Keratinocyte (primary cell): Measurements from ENCODE around the gene MGAT4A. TPM values are rescaled to one million over a fixed set of nuclear protein-coding genes. Genes with fewer than 3 reads are reported as not detected.

Source experiments
- DNase-seq: peaks from one replicate; pipeline ENCODE4 v3.0.0-alpha.2; 2011; ENCODE audit warnings: low read depth, missing footprints, low spot score
- FAIRE-seq: peaks from 2 replicates; lab custom pipeline; 2011; peaks lifted over from hg19 to GRCh38; lab: Jason Lieb, UNC
- H2AFZ ChIP-seq: 2 replicates; pipeline ENCODE4 v1.6.0; 2012; ENCODE audit warnings: low read length, control low read depth, inconsistent platforms; ENCODE audit not compliant: control insufficient read depth
- H3K27ac ChIP-seq: 2 replicates; pipeline ENCODE4 v1.5.1; 2011; ENCODE audit warnings: low read length; ENCODE audit not compliant: control insufficient read depth, insufficient read depth
- H3K27me3 ChIP-seq: 3 replicates; pipeline ENCODE4 v1.6.0; 2011; ENCODE audit warnings: low read length; ENCODE audit not compliant: control insufficient read depth, insufficient read depth; ENCODE audit errors: extremely low read depth
- H3K36me3 ChIP-seq, 2 experiments: 2 replicates in 1 of 2; 3 replicates in 1 of 2; pipeline ENCODE4 v1.5.1; 2011; ENCODE audit warnings: low read length in 2 of 2, mild to moderate bottlenecking in 1 of 2; ENCODE audit not compliant: control insufficient read depth in 2 of 2, insufficient read depth in 2 of 2; ENCODE audit errors: extremely low read depth in 1 of 2
- H3K4me1 ChIP-seq: 3 replicates; pipeline ENCODE4 v1.5.1; 2011; ENCODE audit warnings: low read length; ENCODE audit not compliant: control insufficient read depth, insufficient read depth; ENCODE audit errors: extremely low read depth
- H3K4me2 ChIP-seq: 3 replicates; pipeline ENCODE4 v1.6.0; 2011; ENCODE audit warnings: low read depth, low read length; ENCODE audit not compliant: control insufficient read depth, insufficient read depth; ENCODE audit errors: extremely low read depth
- H3K4me3 ChIP-seq, 3 experiments: fragments of 200-600 bp in 1 of 3; sonication (generic) in 1 of 3; 2 replicates in 2 of 3; 3 replicates in 1 of 3; pipeline ENCODE4 v1.5.1; 2011 to 2016; ENCODE audit warnings: low read length in 3 of 3, mild to moderate bottlenecking in 3 of 3, control low read depth in 2 of 3, inconsistent platforms in 1 of 3, low read depth in 1 of 3, mixed read lengths in 1 of 3, mixed run types in 1 of 3, moderate library complexity in 1 of 3; ENCODE audit not compliant: control insufficient read depth in 2 of 3, insufficient read depth in 2 of 3; ENCODE audit errors: extremely low read depth in 1 of 3
- H3K79me2 ChIP-seq: 2 replicates; pipeline ENCODE4 v1.6.0; 2012; ENCODE audit warnings: low read length; ENCODE audit not compliant: control insufficient read depth, insufficient read depth
- H3K9ac ChIP-seq: 3 replicates; pipeline ENCODE4 v1.6.0; 2011; ENCODE audit warnings: low read length; ENCODE audit not compliant: control insufficient read depth, insufficient read depth; ENCODE audit errors: extremely low read depth
- H3K9me1 ChIP-seq: 3 replicates; pipeline ENCODE4 v1.6.0; 2011; ENCODE audit warnings: low read length; ENCODE audit not compliant: control insufficient read depth, insufficient read depth; ENCODE audit errors: extremely low read depth
- H3K9me3 ChIP-seq: 2 replicates; pipeline ENCODE4 v1.5.1; 2012; ENCODE audit warnings: low read depth, low read length; ENCODE audit not compliant: control insufficient read depth
- H4K20me1 ChIP-seq: 3 replicates; pipeline ENCODE4 v1.6.0; 2011; ENCODE audit warnings: low read length; ENCODE audit not compliant: control insufficient read depth, insufficient read depth; ENCODE audit errors: extremely low read depth
- CTCF ChIP-seq, 3 experiments: IDR thresholded peaks in 1 of 3; conservative IDR thresholded peaks in 1 of 3; optimal IDR thresholded peaks in 1 of 3; 2 replicates in 2 of 3; 3 replicates in 1 of 3; pipeline versions ENCODE3 to v1.5.1; 2011; ENCODE audit warnings: low read length in 3 of 3, mild to moderate bottlenecking in 3 of 3, moderate library complexity in 2 of 3, control low read depth in 1 of 3, inconsistent platforms in 1 of 3; ENCODE audit not compliant: insufficient read depth in 2 of 3; ENCODE audit errors: extremely low read depth in 1 of 3
- EZH2 ChIP-seq: IDR thresholded peaks from one replicate; pipeline ENCODE4 v1.6.1; 2012; ENCODE audit warnings: inconsistent platforms, mild to moderate bottlenecking, low read length, moderate library complexity
- dilution Hi-C: fragments of 300-500 bp; cut with MboI; formaldehyde crosslinking; loops from one replicate; pipeline ENCODE4 v1.7.0; 2020; ENCODE audit warnings: low sequenced_read_pairs; ENCODE audit not compliant: extremely low pct_ligation_motif_present
- polyA plus RNA-seq, 5 experiments: library from polyadenylated mRNA; depleted of rRNA in 3 of 5; stranded (reverse) in 3 of 5; stranded (forward) in 1 of 5; unstranded in 1 of 5; fragments of >200 nt; gene quantifications; 1 replicate in 1 of 5; 2 replicates in 3 of 5; 3 replicates in 1 of 5; pipeline versions ENCODE4 v1.2.1 to v1.2.3, GENCODE V29; 2011 to 2012; ENCODE audit warnings: missing spikeins in 2 of 5, low read depth in 1 of 5, low replicate concordance in 1 of 5

MGAT4A gene
- polyA plus RNA-seq, 1 donor (not counting 4 experiments of a cell fraction or from before 2014, with no cell fraction given) = 0.81 TPM

- Histone ChIP-seq H3K9ac (no peak overlapping the region), H3K27me3 (no peaks in the 10 kb centered on the region), H3K27ac (no peak overlapping the region), H3K4me3 (no peak overlapping the region), H3K36me3 (no peaks in the 10 kb centered on the region), H3K4me2 (no peak overlapping the region), H2AFZ (no peak overlapping the region), H3K79me2 (no peaks in the 10 kb centered on the region), H3K9me3 (no peaks in the 10 kb centered on the region), H4K20me1 (no peaks in the 10 kb centered on the region), H3K9me1 (no peaks in the 10 kb centered on the region), H3K4me1 (no peaks in the 10 kb centered on the region)
- no peak for TF ChIP-seq CTCF (optimal IDR thresholded peaks at IDR 0.05 in 1 of 3, IDR thresholded peaks at IDR 0.05 in 1 of 3, conservative IDR thresholded peaks at IDR 0.05 in 1 of 3; ENCODE audit: extremely low read depth in 1 of 3, insufficient read depth in 2 of 3, low read length in 3 of 3)
- no peak for TF ChIP-seq EZH2
- FAIRE-seq (no peak), DNase-seq (no peak)
- dilution Hi-C loops = no loop called here
These were observed 13.3 kb downstream of the MGAT4A start for GRCh38 chr2:98717621-98718020.

- FAIRE-seq = no peak
- no peak overlapping the region for H3K9ac ChIP-seq
- dilution Hi-C loops = no loop called here
These were observed 14.1 kb downstream of the MGAT4A start for GRCh38 chr2:98716786-98717185.

More at GRCh38 chr2:98716786-98717185, 14.1 kb downstream of the MGAT4A start:
- no peaks in the 10 kb centered on the region for H3K4me1 ChIP-seq
- no peak overlapping the region for H3K4me2 ChIP-seq
- no peak for DNase-seq
- H3K9me1 ChIP-seq = no peaks in the 10 kb centered on the region
- H3K79me2 ChIP-seq = no peaks in the 10 kb centered on the region
- no peak overlapping the region for H2AFZ ChIP-seq
- TF ChIP-seq CTCF (optimal IDR thresholded peaks at IDR 0.05 in 1 of 3, IDR thresholded peaks at IDR 0.05 in 1 of 3, conservative IDR thresholded peaks at IDR 0.05 in 1 of 3; ENCODE audit: extremely low read depth in 1 of 3, insufficient read depth in 2 of 3, low read length in 3 of 3) = no peak
- no peak for TF ChIP-seq EZH2
- H3K27me3 ChIP-seq = no peaks in the 10 kb centered on the region
- H3K4me3 ChIP-seq = no peak overlapping the region
- no peaks in the 10 kb centered on the region for H4K20me1 ChIP-seq
- no peak overlapping the region for H3K27ac ChIP-seq
- H3K9me3 ChIP-seq = no peaks in the 10 kb centered on the region
- no peaks in the 10 kb centered on the region for H3K36me3 ChIP-seq
